HepG2 (cell line): Measurements from ENCODE around the gene BAHCC1. TPM values are rescaled to one million over a fixed set of nuclear protein-coding genes. Genes with fewer than 3 reads are reported as not detected.

Source experiments
- ARID4A ChIP-seq: sonication (generic); formaldehyde crosslinking; IDR thresholded peaks from 2 replicates; pipeline ENCODE4 v1.5.0; 2020; ENCODE audit warnings: mild to moderate bottlenecking, missing genetic modification reagents, borderline replicate concordance
- CBX1 ChIP-seq: IDR thresholded peaks from one replicate; pipeline ENCODE4 v1.6.1; 2016; ENCODE audit warnings: antibody characterized with exemption, low read depth
- DRAP1 ChIP-seq: IDR thresholded peaks from 2 replicates; pipeline ENCODE4 v1.6.1; 2016; ENCODE audit warnings: missing genetic modification reagents, missing compliant biosample characterization
- HOXD1 ChIP-seq: sonication (generic); formaldehyde crosslinking; IDR thresholded peaks from 2 replicates; pipeline ENCODE4 v1.5.0; 2020; ENCODE audit warnings: missing genetic modification reagents
- ISX ChIP-seq: sonication (generic); formaldehyde crosslinking; conservative IDR thresholded peaks from 2 replicates; pipeline ENCODE4 v1.5.0; 2020; ENCODE audit warnings: missing genetic modification reagents
- PBX3 ChIP-seq: sonication (generic); formaldehyde crosslinking; IDR thresholded peaks from 2 replicates; pipeline ENCODE4 v1.8.1; 2023; ENCODE audit warnings: missing genetic modification reagents, inconsistent platforms, borderline replicate concordance
- PRPF4 ChIP-seq: fragments of 200-400 bp; formaldehyde crosslinking; IDR thresholded peaks from 2 replicates; pipeline ENCODE4 v1.6.1; 2016; ENCODE audit warnings: low read length, low read depth; ENCODE audit not compliant: poor library complexity, severe bottlenecking
- RELA ChIP-seq: sonication (generic); formaldehyde crosslinking; IDR thresholded peaks from 2 replicates; pipeline ENCODE4 v1.4.0; 2020; ENCODE audit warnings: missing genetic modification reagents
- SP140L ChIP-seq: sonication (generic); formaldehyde crosslinking; IDR thresholded peaks from 2 replicates; pipeline ENCODE4 v1.4.0; 2020; ENCODE audit warnings: missing genetic modification reagents, borderline replicate concordance
- ZEB1 ChIP-seq: IDR thresholded peaks from 2 replicates; pipeline ENCODE4 v1.6.1; 2012; ENCODE audit warnings: mild to moderate bottlenecking, low read depth, inconsistent platforms; ENCODE audit not compliant: insufficient replicate concordance
- ZNF343 ChIP-seq: sonication (generic); formaldehyde crosslinking; IDR thresholded peaks from 2 replicates; pipeline ENCODE4 v1.4.0; 2020; ENCODE audit warnings: mild to moderate bottlenecking, missing genetic modification reagents
- ZNF781 ChIP-seq: sonication (generic); formaldehyde crosslinking; IDR thresholded peaks from 2 replicates; pipeline ENCODE4 v1.5.1; 2020; ENCODE audit warnings: borderline replicate concordance, mild to moderate bottlenecking, missing genetic modification reagents; ENCODE audit errors: not compliant biosample characterization
- ZNF790 ChIP-seq: sonication (generic); formaldehyde crosslinking; IDR thresholded peaks from 2 replicates; pipeline ENCODE4 v1.8.0; 2022; ENCODE audit warnings: missing genetic modification reagents, mild to moderate bottlenecking, borderline replicate concordance
- ZSCAN20 ChIP-seq: sonication (generic); formaldehyde crosslinking; IDR thresholded peaks from 2 replicates; pipeline ENCODE4 v1.4.0; 2020; ENCODE audit warnings: missing genetic modification reagents, mild to moderate bottlenecking, borderline replicate concordance
- ZSCAN31 ChIP-seq: sonication (generic); formaldehyde crosslinking; IDR thresholded peaks from 2 replicates; pipeline ENCODE4 v1.5.0; 2020; ENCODE audit warnings: low read depth, mild to moderate bottlenecking, missing genetic modification reagents
- polyA plus RNA-seq, 8 experiments: library from polyadenylated mRNA; depleted of rRNA in 3 of 8; stranded (reverse) in 7 of 8; unstranded in 1 of 8; fragments of >200 nt; fragmentation: Illumina TruSeq in 4 of 8; extraction: Trizol in 4 of 8; gene quantifications; 2 replicates each; pipeline versions ENCODE4 v1.2.1 to v1.2.3, GENCODE V29; 2011 to 2016; ENCODE audit warnings: low read depth in 4 of 8, missing spikeins in 1 of 8, mixed read lengths in 1 of 8; ENCODE audit not compliant: insufficient read depth in 1 of 8
- total RNA-seq, 5 experiments: library from RNA; depleted of rRNA; stranded (reverse); fragments of >200 nt; fragmentation: Illumina TruSeq; extraction: Trizol; gene quantifications; 2 replicates each; pipeline ENCODE4 v1.2.3, GENCODE V29; 2016; ENCODE audit warnings: low read depth in 1 of 5
- TF ChIP-seq, protein P1 (sequence below): IDR thresholded peaks from 2 replicates; pipeline ENCODE4 v1.6.1; 2016; ENCODE audit warnings: missing compliant biosample characterization, missing genetic modification reagents, borderline replicate concordance
- TF ChIP-seq, protein P2 (sequence below): sonication (generic); formaldehyde crosslinking; conservative IDR thresholded peaks from 2 replicates; pipeline ENCODE4 v1.4.0; 2020; ENCODE audit warnings: missing genetic modification reagents

BAHCC1 gene
- total and polyA plus RNA-seq, 2 of the 13 experiments (the other 11 are each of a cell fraction or from before 2014, with no cell fraction given): 1.4 to 1.7 TPM

GRCh38 chr17:81512562-81513371, 117.5 kb downstream of the BAHCC1 start, which contains the start of gene ACTG1 (continued):
- TF ChIP-seq, protein P1, sequence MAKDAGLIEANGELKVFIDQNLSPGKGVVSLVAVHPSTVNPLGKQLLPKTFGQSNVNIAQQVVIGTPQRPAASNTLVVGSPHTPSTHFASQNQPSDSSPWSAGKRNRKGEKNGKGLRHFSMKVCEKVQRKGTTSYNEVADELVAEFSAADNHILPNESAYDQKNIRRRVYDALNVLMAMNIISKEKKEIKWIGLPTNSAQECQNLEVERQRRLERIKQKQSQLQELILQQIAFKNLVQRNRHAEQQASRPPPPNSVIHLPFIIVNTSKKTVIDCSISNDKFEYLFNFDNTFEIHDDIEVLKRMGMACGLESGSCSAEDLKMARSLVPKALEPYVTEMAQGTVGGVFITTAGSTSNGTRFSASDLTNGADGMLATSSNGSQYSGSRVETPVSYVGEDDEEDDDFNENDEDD (CRISPR knock-in tag): peak; percentile 66
- TF ChIP-seq PRPF4 (no peak), ZNF781 (CRISPR knock-in tag) (no peak), PBX3 (CRISPR knock-in tag) (0 out of 2 replicates have a peak, but pooled peaks have one; percentile 9), DRAP1 (CRISPR knock-in tag) (peak; percentile 95), ZEB1 (no peak), CBX1 (no peak), ZSCAN31 (CRISPR knock-in tag) (peak; percentile 85), ARID4A (peak; percentile 75; the same call in 1 of the 2 replicates), ISX (CRISPR knock-in tag) (no peak), SP140L (CRISPR knock-in tag) (no peak), ZNF790 (CRISPR knock-in tag) (peak; percentile 89; the same call in 1 of the 2 replicates), ZSCAN20 (CRISPR knock-in tag) (peak; percentile 87), HOXD1 (CRISPR knock-in tag) (peak; percentile 85; the same call in 1 of the 2 replicates), ZNF343 (CRISPR knock-in tag) (peak; percentile 62), RELA (CRISPR knock-in tag) (0 out of 2 replicates have a peak, but pooled peaks have one; percentile 9)
- TF ChIP-seq, protein P2, sequence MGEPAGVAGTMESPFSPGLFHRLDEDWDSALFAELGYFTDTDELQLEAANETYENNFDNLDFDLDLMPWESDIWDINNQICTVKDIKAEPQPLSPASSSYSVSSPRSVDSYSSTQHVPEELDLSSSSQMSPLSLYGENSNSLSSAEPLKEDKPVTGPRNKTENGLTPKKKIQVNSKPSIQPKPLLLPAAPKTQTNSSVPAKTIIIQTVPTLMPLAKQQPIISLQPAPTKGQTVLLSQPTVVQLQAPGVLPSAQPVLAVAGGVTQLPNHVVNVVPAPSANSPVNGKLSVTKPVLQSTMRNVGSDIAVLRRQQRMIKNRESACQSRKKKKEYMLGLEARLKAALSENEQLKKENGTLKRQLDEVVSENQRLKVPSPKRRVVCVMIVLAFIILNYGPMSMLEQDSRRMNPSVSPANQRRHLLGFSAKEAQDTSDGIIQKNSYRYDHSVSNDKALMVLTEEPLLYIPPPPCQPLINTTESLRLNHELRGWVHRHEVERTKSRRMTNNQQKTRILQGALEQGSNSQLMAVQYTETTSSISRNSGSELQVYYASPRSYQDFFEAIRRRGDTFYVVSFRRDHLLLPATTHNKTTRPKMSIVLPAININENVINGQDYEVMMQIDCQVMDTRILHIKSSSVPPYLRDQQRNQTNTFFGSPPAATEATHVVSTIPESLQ (CRISPR knock-in tag): peak; percentile 61; the same call in 1 of the 2 replicates
